HL-60 (cell line): Measurements from ENCODE around the gene KCTD13.

Experiments used
- CTCF ChIP-seq: IDR thresholded peaks from one replicate; pipeline ENCODE4 v1.5.1; 2011; ENCODE audit warnings: low read length, control low read depth, inconsistent platforms; ENCODE audit not compliant: insufficient read depth
- GABPA ChIP-seq: IDR thresholded peaks from 2 replicates; pipeline ENCODE4 v1.6.1; 2012; ENCODE audit warnings: low read depth
- POLR2AphosphoS5 ChIP-seq: IDR thresholded peaks from 2 replicates; pipeline ENCODE4 v1.6.1; 2012; ENCODE audit warnings: low read depth
- REST ChIP-seq: IDR thresholded peaks from 2 replicates; pipeline ENCODE4 v1.6.1; 2012; ENCODE audit warnings: low read depth; ENCODE audit not compliant: insufficient replicate concordance

- TF ChIP-seq CTCF (no peak), POLR2AphosphoS5 (peak; percentile 70; the same call in 1 of the 2 replicates), GABPA (no peak), REST (no peak)
Observed at GRCh38 chr16:29973384-29974246, 47.6 kb upstream of the KCTD13 start, which contains the start of gene TAOK2.
